ENCODE measurements around the gene DEGS2. TPM values are rescaled to one million over a fixed set of nuclear protein-coding genes. Genes with fewer than 3 reads are reported as not detected.
"Not testable (repeated sequence)": the region's sequence is repeated elsewhere in the genome, so short reads cannot be mapped to it uniquely, and the experiment has no call there.

The DEGS2 gene
- polyA plus RNA-seq (ENCODE audit: insufficient read length), result 1.1 TPM

DNA sequence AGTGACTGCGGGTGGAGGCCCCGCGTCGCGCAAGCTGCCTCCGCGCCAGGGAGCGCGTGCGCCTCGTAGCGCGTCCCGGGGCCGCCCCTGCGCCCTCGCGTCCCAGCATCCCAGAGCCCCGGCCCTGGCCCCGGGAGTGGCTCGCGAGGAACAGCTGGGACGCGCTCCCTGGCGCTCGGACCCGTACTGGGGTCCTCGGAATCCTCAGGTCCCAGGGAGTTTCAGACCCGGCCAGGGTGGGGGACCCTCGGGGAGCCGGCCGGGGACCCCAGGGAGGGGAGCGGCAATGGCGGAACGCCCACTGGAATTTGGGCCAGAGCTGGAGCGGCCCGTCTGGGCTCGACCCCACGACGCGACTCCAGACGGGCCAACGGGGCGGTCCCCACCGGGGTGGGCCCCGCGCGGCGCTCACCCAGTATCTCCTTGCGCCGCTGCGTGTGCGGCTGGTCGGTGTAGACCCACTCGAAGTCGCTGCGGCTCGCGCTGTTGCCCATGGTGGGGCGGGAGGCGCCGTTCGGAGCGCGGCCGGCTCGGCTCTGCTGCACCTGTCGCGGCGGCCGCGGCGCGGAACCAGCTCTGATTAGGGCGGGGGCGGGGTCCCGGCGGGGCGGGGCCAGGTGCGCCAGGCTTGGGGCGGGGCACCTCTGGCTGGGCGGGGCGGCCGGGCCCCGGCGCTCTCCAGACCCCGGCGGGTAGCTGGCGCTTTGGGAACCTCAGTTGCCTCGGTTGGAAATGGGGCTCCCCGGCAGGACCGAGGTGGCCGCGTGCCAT is at the start of gene DEGS2:
DEGS2 (minus strand) TSS at position 552 of the 771 bp plus-strand sequence; CDS start at position 494, 58 bp downstream.
- no peak for DNase-seq (ENCODE audit: low read depth)

DNA sequence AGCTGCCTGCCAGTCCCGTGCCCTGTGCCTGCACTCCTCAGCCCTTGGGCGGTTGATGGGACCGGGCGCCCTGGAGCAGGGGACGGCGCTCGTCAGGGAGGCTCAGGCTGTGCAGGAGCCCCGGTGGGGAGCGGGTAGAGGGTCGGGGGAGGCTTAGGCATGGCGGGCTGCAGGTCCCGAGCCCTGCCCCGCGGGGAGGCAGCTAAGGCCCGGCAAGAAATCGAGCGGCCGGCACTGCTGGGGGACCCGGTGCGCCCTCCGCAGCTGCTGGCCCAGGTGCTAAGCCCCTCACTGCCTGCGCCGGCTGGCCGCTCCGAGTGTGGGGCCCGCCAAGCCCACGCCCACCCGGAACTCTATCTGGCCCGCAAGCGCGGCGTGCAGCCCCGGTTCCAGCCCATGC is 48.7 kb upstream of the DEGS2 start:
- not testable (repeated sequence) for DNase-seq (ENCODE audit: low read depth)

DNA sequence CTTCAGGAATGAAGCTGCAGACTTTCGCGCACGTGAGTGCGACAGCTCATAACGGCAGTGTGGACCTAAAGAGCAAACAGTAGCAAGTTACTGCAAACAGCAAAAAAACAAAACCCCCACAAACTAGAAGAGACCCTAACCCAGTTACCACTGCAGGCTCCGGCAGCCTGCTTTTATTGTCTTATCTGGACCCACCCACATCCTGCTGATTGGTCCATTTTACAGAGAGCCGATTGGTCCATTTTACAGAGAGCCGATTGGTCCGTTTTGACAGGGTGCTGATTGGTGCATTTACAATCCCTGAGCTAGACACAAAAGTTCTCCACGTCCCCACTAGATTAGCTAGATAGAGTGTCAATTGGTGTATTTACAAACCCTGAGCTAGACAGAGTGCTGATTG is 48.1 kb upstream of the DEGS2 start:
- not testable (repeated sequence) for DNase-seq (ENCODE audit: low read depth)

DNA sequence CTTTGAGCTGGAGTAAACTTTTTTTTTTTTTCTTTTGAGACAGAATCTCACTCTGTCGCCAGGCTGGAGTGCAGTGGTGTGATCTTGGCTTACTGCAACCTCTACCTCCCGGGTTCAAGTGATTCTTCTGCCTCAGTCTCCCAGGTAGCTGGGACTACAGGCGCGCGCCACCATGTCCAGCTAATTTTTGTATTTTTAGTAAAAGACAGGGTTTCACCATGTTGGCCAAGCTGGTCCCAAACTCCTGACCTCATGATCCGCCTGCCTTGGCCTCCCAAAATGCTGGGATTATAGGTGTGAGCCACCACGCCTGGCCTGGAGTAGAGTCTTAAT is 45.4 kb upstream of the DEGS2 start:
- DNase-seq (ENCODE audit: low read depth), result not testable (repeated sequence)

DNA sequence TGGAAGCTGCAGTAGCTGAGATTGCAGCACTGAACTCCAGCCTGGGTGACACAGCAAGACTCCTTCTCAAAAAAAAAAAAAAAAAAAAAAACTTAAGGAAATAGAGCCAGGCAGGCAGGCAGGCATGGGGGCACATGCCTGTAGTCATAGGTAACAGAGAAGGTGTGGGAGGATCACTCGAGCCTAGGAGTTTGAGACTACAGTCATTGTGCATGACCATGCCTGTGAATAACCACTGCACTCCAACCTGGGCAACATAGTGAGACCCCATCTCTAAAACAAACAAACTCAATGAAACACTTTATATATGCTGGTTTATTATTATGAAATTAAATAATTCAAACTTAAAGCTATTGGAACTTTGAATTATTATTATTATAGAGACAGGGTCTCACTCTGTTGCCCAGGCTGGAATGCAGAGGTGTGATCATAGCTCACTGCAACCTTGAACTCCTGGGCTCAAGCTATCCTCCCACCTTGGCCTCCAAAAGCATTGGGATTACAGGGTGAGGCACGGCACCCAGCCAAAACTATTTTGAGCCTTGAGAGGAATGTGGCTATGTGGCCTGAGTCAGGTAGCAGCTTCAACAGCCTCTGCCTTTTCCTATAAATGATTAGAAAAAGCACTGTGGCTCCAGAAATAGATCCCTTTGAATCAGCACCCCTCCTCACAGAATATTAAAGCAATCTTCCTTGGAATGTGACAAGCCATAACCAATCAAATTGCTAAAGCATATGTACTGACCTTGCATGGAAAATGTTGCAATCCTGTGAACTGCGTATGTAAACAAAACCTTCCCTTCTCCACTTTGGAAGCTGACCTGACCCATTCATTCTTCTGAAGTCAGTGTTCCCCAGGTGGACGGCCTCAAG is 44.8 kb upstream of the DEGS2 start:
- no peak for DNase-seq (ENCODE audit: low read depth)

DNA sequence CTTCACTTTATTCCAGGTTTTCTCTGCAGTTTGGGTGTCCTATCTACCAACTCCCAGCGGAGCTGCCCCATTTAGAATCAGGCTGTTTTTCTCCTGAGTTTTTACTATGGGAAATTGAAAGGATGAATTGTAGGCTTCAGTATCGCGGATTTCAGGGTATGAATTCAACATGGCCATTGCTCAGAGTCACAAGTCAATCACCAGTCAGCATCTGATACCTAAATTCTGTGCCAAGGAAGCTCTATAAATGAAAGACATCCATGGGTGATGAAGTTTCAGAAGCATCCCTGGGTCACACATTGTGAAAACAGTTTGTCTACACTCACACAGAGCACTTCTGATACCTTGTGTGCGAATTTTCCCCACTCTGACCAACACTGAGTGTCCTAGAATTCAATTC is 43.7 kb upstream of the DEGS2 start:
- DNase-seq (ENCODE audit: low read depth), result no peak

DNA sequence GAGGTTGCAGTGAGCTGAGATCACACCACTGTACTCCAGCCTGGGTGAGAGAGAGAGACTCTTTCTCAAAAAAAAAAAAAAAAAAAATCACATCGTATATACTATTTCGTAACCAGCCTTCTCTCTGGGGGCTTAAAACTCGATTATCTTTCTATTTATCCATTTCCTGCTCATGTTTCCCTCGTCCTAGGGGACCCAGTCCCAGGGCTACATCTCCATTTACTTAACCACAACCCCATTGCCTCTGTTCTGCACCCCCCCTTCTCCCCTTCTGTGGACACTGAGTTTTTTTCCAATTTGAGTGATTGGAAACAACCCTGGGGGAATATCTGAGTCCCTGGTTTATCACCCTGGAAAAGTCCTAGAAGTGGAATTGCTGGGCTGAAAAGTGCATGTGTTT is 43.3 kb upstream of the DEGS2 start:
- DNase-seq (ENCODE audit: low read depth), result no peak

DNA sequence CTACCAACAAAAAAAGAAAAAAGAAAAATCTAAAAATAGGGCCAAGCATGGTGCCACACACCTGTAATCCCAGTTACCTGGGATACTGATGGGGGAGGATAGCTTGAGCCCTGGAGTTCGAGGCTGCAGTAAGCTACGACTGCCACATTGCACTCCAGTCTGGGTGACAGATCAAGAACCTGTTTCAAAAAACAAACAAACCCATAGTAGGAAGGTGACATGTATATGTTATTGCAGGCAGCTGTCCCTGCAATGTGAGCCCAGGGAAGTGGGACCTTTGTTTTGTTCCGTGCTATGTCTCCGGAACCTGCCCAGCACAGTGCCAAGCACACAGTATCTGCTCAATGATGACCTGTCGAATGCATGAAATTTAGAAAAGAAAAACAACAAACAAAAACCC is 42.3 kb upstream of the DEGS2 start:
- DNase-seq (ENCODE audit: low read depth), result no peak

DNA sequence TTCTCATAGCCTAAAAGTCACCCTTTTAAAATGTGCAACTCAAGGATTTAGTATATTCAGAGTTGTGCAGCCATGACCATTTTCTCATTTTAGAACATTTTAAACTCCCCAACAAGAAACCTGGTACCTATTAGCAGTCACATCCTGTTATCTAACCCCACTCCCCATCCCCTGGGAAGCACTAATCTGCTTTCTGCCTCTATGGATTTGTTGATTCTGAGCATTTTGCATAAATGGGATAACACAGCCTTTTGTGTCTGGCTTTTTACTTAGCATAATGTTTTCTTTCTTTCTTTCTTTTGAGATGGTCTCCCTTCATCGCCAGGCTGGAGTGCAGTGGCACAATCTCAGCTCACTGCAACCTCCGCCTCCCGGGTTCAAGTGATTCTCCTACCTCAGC is 40.9 kb upstream of the DEGS2 start:
- no peak for DNase-seq (ENCODE audit: low read depth)

DNA sequence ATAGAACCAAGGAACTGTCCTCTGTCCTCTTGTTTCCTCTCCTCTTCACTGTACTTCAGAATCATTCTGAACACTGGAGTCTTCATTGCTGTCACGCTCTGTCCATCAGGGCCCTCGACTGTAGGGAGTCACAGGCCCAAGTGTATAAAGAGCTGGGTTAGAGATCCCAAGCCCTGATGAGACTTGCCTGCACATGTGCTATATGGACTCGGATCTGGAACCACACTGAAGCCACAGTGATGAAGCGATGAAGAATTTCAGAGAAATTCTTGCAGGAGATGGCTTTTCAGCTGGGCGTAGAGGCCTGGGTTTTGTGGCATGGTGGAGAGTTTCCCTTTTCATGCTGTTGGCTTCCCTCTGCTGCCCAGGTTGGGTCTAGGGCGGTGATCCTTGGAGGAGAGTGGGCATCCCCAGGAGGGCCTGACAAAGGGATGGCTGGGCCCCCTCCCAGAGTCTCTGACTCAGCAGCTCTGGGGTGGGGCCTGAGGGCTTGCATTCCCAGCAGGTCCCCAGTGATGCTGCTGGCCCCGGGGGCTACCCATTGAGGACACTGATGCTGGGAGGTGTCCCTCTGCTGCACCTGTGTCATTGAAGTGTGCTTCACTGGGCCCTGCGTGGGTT is 39.9 kb upstream of the DEGS2 start:
- DNase-seq (ENCODE audit: low read depth), result no peak

DNA sequence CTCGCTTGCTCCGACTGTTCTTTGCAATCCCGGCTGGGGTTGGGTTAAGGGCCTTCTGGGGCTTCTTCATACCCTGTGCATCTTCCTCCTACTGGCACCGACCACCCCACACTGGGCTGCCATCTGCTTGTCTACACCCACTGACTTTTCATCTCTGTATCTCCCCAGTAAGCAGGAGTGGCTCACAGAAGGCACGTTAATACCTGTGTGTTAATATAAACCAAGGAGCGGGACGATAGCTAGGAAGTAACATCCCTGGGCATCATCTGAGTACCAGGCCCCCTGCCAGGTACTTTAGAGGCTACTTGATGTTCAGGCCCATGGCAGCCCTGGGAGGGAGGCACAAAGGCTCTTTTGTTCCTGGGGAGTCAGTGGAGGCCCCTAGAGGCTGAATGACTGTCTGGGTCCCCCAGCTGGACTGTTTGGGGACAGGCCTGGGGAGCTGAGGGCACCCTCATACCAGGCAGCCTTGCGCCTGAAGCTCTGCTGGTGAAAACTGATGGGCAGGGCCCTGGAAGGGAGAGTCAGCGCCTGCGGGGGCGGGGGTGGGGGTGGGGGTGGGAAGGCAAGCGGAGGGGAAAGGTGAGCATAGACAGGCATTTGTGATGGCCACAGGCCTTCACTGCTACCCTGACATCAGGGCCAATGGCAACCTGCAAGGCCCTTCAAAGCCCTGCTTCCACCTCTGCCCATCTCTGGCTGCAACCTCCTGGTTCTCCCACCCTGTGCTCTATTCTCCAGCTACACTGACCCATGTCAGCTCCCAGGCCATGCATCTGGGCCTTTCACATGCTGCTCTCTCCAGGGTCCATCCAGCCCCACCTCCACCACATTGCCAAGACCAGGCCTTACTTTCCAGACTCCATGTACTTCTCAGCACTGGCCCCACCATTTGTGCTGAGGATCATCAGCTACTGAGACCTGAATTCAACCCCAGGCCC is 34.2 kb upstream of the DEGS2 start:
- no peak for DNase-seq (ENCODE audit: low read depth)

DNA sequence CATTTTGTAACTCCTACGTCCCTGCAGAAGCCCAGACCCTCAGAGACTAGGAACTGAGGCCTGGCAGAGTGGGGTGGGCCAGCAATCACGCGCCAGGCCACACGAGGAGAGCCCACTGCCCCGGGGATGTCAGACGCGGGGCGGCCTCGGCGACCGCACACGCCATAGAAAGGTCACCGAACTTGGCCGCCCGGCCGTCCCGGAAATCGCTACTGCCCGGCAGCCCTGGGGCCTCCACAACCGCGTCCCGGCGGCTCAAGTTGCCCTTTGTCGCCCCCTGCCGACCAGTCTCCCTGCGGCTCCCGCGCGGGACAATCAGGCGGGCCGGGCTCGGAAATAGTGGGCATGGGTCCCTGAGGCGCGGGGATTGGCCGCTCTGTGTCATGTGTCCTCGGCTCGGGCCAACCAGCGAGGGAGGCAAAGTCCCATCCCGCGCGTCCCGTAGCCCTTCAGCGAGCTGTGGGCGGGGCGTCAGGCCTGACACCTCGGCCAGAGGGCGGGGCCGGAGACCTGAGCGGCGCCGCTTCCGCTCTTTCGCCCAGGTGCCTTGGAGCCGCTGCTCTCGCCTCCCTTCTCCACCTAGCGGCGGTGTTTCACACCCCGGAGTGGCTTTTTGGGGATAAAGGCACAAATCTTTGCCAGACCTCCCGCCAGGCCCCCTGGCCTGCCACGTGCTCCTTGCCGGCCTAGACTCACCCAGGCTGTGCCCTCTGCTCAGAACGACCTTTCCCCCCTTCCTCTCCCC is 33.4 kb upstream of the DEGS2 start:
- peak; percentile 90 for DNase-seq (ENCODE audit: low read depth)

DNA sequence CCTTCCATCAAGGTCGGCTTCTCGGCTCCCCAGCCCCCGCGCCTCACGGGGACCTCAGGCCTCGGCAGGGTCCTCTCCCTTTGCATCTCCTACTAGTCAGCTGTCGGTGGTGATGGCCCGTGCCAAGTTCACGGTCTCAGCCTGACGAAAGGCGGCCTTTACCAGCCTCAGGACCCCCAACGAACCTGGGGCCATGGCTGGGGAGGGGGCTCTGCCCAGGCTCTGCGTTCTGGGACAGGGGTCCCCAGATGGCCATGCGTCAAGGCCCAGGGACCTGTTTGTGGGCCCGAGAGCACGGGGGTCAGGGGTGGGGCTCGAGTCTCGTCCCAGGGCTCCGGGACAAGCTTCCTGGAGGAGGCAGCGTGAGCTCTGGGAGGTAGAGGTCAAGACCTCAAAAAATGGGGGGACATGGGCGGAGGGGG is 32.8 kb upstream of the DEGS2 start:
- no peak for DNase-seq (ENCODE audit: low read depth)

DNA sequence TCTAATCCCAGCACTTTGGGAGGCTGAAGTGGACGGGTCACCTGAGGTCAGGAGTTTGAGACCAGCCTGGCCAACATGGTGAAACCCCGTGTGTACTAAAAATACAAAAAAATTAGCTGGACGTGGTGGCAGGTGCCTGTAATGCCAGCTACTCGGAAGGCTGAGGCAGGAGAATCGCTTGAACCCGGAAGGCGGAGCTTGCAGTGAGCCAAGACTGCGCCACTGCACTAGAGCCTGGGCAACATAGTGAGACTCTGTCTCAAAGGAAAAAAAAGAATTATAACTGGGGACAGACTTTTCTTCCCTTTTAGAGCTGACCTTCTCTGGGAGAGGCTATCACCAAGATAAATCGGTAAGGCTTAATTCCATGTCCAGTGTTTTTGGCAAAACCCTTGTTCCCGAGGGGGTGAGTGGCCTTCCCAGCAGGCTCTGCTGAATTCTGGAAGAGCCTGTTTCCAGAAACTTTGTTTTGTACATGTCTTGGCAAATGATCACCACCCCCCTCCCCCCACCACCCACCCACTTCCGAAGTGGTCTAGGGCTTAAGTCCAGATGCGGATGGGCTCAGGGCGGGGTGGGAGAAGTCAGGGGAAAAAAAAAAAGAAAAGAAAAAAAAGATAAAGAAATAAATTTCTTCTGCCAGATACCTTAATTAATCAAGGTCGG is 32.3 kb upstream of the DEGS2 start:
- DNase-seq (ENCODE audit: low read depth), result no peak

DNA sequence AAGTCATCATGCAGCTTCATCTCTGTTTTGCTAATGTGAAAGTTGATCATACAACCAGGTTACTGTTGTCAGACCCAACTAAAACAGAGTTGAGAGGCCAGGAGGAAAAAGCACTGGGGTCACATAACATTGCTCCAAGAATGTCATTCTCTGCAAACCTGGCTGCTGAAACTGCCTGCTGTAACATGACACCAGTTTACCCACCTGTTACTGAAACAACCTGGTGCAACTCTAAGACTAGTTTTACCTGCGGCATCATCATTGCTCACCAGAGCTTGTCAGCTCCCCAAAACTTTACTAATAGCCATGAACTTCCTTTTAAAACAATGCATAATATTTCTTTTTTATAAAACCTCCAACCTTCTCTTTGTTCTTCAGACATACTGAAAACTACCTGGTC is 30.7 kb upstream of the DEGS2 start:
- DNase-seq (ENCODE audit: low read depth), result no peak

DNA sequence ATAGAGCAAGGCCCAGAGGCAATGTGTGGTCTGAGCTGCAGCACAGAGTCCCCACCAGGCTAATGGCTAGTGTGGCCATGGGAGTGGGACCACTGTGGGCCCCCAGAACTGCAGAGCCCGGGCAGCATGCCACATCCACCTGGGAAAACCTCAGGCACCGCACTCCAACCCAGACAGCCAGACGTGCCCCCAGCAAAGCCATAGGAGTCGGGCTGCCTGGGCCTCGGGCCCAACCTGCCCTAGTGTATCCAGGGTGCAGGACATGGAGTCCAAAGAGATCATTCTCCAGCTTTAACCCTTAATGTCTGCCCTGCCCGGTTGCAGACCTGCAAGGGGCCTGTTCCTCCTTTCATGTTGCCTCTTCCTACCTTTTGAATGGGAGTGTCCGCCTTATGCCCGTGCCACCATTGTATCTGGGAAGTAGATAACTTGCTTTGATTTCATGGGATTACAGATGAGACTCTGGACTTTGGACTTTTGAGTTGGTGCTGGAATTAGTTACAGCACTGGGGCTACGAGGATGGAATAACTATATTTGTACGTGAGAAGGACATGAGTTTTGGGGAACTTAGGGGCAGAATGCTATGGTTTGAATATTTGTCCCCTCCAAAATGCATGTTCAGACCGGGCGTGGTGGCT is 29.1 kb upstream of the DEGS2 start:
- DNase-seq (ENCODE audit: low read depth), result no peak

DNA sequence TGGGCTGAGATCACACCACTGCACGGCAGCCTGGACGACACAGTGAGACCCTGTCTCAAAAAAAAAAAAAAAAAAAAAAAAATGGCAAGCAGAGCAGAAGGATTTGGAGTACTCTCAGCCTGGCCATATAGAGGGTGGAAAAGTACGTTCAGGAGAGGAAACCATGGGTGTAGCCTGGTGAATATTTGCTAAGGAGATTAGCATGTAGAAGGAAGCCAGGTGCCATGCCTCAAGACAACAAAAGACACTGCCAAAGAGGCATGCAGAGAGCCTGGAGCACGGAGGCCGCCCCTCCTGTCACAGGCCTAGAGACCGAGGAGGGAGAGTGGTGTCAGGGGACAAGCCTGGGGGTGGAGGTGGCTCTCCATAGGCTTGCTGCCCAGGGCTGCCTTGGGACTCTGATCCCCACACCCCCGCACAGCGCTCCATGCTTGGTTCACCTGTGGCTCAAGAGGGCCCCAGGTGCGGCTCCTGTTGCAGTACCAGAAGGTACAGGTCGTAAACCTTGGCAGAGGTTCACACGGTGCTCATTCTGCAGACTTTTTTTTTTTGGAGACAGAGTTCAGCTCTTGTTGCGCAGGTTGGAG is 27.9 kb upstream of the DEGS2 start:
- DNase-seq (ENCODE audit: low read depth), result no peak

DNA sequence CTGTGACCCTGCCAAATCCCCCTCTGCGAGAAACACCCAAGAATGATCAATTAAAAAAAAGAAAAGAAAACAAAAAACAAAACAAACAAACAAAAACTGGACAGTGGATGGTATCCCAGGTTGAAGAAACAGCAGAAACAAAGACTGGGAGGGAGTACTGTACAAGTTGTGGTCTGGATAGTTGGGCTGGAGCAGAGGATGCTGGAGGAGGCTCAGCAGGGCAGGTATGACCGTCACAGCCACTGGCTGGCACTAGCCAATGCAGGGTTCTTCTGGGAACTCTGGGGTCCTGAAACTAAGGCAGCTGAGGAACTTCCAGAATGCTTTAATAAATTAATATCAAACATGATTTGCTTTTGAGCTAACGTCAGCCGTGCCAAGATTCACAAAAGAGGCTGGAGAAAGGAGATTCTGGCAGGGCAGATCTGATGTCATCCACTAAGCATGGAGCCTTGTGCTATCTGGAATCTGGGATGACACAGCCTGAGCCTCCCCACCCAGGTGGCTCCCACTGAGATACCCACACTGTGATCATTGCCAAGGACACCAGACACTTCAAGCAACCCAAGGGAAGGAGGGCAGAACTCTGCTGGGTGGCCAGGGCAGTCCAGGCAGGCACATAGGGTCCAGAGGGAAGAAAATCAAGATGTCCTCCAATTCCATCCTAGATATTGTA is 22.6 kb upstream of the DEGS2 start:
- DNase-seq (ENCODE audit: low read depth), result not testable (repeated sequence)

DNA sequence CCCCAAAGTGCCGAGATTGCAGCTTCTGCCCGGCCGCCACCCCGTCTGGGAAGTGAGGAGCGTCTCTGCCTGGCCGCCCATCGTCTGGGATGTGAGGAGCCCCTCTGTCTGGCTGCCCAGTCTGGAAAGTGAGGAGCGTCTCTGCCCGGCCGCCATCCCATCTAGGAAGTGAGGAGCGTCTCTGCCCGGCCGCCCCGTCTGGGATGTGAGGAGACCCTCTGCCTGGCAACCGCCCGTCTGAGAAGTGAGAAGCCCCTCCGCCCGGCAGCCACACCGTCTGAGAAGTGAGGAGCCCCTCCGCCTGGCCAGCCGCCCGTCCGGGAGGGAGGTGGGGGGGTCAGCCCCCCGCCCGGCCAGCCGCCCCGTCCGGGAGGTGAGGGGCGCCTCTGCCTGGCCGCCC is 21.2 kb upstream of the DEGS2 start:
- DNase-seq (ENCODE audit: low read depth), result not testable (repeated sequence)

Measured in forelimb muscle (tissue), 1 donor.